Type B pancreatic cell (in vitro differentiated cells): ENCODE measurements around the gene LIPE. TPM values are rescaled to one million over a fixed set of nuclear protein-coding genes. Genes with fewer than 3 reads are reported as not detected.

ENCODE experiments used
- DNase-seq: peaks from one replicate; pipeline ENCODE4 v3.0.0; 2021; ENCODE audit warnings: mixed read lengths; ENCODE audit not compliant: unreplicated experiment; ENCODE audit errors: extremely low spot score
- H3K27ac Mint-ChIP-seq: 2 replicates; pipeline ENCODE4 v1.8.0; 2021; ENCODE audit warnings: mild to moderate bottlenecking, mixed read lengths
- H3K27me3 Mint-ChIP-seq: 2 replicates; pipeline ENCODE4 v1.8.0; 2021; ENCODE audit warnings: mixed read lengths
- H3K36me3 Mint-ChIP-seq: 2 replicates; pipeline ENCODE4 v1.8.0; 2021; ENCODE audit warnings: mixed read lengths
- H3K4me1 Mint-ChIP-seq: one replicate; pipeline ENCODE4 v1.8.0; 2021; ENCODE audit warnings: mixed read lengths; ENCODE audit not compliant: unreplicated experiment
- H3K4me3 Mint-ChIP-seq: 2 replicates; pipeline ENCODE4 v1.8.0; 2021; ENCODE audit warnings: mild to moderate bottlenecking, mixed read lengths
- H3K9me3 Mint-ChIP-seq: 2 replicates; pipeline ENCODE4 v1.8.0; 2021; ENCODE audit warnings: mixed read lengths
- CTCF ChIP-seq: fragments of 200-600 bp; sonication (generic); conservative IDR thresholded peaks from 2 replicates; pipeline ENCODE4 v1.5.0; 2021; ENCODE audit warnings: antibody characterized with exemption, mild to moderate bottlenecking
- total RNA-seq: library from RNA; stranded (reverse); gene quantifications from 2 replicates; pipeline ENCODE4 v1.2.1, GENCODE V29; 2021; ENCODE audit warnings: low replicate concordance

Gene LIPE
- total RNA-seq, 1 donor from 2014 or later = 17.9 TPM

- Mint-ChIP-seq H3K9me3 (no peaks in the 10 kb centered on the region), H3K4me3 (no peak overlapping the region), H3K27me3 (no peaks in the 10 kb centered on the region), H3K36me3 (peaks cover 12% of the 10 kb centered on the region), H3K4me1 (no peaks in the 10 kb centered on the region), H3K27ac (no peak overlapping the region)
- no peak for DNase-seq
- TF ChIP-seq CTCF = no peak
These were observed 51.6 kb downstream of the LIPE start for GRCh38 chr19:42375415-42376176.

- no peaks in the 10 kb centered on the region for H3K27me3 Mint-ChIP-seq
- no peak for DNase-seq
- H3K27ac Mint-ChIP-seq = no peak overlapping the region
- no peak overlapping the region for H3K4me3 Mint-ChIP-seq
- peaks cover 12% of the 10 kb centered on the region for H3K36me3 Mint-ChIP-seq
- no peaks in the 10 kb centered on the region for H3K4me1 Mint-ChIP-seq
- TF ChIP-seq CTCF = no peak
- no peaks in the 10 kb centered on the region for H3K9me3 Mint-ChIP-seq
These were observed 52.3 kb downstream of the LIPE start for GRCh38 chr19:42374826-42375376.

GRCh38 chr19:42370626-42371175 is 56.5 kb downstream of the LIPE start:
- H3K27me3 Mint-ChIP-seq = no peaks in the 10 kb centered on the region
- no peak overlapping the region for H3K27ac Mint-ChIP-seq
- H3K4me3 Mint-ChIP-seq = no peak overlapping the region
- DNase-seq = no peak
- no peak for TF ChIP-seq CTCF
- no peaks in the 10 kb centered on the region for H3K4me1 Mint-ChIP-seq
- H3K36me3 Mint-ChIP-seq = peaks cover 7% of the 10 kb centered on the region
- no peaks in the 10 kb centered on the region for H3K9me3 Mint-ChIP-seq

- Mint-ChIP-seq H3K36me3 (peaks cover 7% of the 10 kb centered on the region), H3K27me3 (no peaks in the 10 kb centered on the region), H3K9me3 (no peaks in the 10 kb centered on the region), H3K4me3 (no peak overlapping the region), H3K27ac (no peak overlapping the region), H3K4me1 (no peaks in the 10 kb centered on the region)
- no peak for TF ChIP-seq CTCF
- DNase-seq = no peak
These were observed 57.1 kb downstream of the LIPE start for GRCh38 chr19:42370068-42370520.

GRCh38 chr19:42369433-42370067 is 57.6 kb downstream of the LIPE start:
- Mint-ChIP-seq H3K27me3 (no peaks in the 10 kb centered on the region), H3K36me3 (peaks cover 4% of the 10 kb centered on the region), H3K4me3 (no peak overlapping the region), H3K9me3 (no peaks in the 10 kb centered on the region), H3K4me1 (no peaks in the 10 kb centered on the region), H3K27ac (no peak overlapping the region)
- no peak for TF ChIP-seq CTCF
- no peak for DNase-seq
